Heart left ventricle (tissue), 16 donors: Measurements from ENCODE around the gene ITGA3. TPM values are rescaled to one million over a fixed set of nuclear protein-coding genes. Genes with fewer than 3 reads are reported as not detected.

Experiments used
- ATAC-seq, 4 donors: fragments of 200-7000 bp; cut with Tn5 transposase; one replicate each; pipeline ENCODE4 v1.9.1; 2020 to 2022; ENCODE audit warnings: moderate library complexity in 4 of 4, mild to moderate bottlenecking in 3 of 4, moderate number of reproducible peaks in 1 of 4
- DNase-seq, 5 donors: peaks; one replicate each; pipeline ENCODE4 v3.0.0-alpha.2; 2020
- H3K27ac ChIP-seq, 12 donors: fragments of 200-600 bp; sonication (generic) in 4 of 12; one replicate each; pipeline versions ENCODE4 v1.5.0 to v1.8.0; 2016 to 2022; ENCODE audit warnings: mild to moderate bottlenecking in 2 of 12
- H3K27me3 ChIP-seq, 9 donors: fragments of 200-600 bp; sonication (generic) in 2 of 9; one replicate each; pipeline versions ENCODE4 v1.5.1 to v1.8.0; 2016 to 2022; ENCODE audit warnings: mild to moderate bottlenecking in 3 of 9
- H3K36me3 ChIP-seq, 9 donors: fragments of 200-600 bp; sonication (generic) in 2 of 9; one replicate each; pipeline versions ENCODE4 v1.5.0 to v1.8.0; 2018 to 2022; ENCODE audit warnings: mild to moderate bottlenecking in 2 of 9
- H3K4me1 ChIP-seq, 12 donors: fragments of 200-600 bp; sonication (generic) in 4 of 12; one replicate each; pipeline versions ENCODE4 v1.5.0 to v1.8.0; 2016 to 2022; ENCODE audit warnings: mild to moderate bottlenecking in 3 of 12
- H3K4me3 ChIP-seq, 12 donors: fragments of 200-600 bp; sonication (generic) in 4 of 12; one replicate each; pipeline versions ENCODE4 v1.5.0 to v1.8.0; 2017 to 2022; ENCODE audit warnings: mild to moderate bottlenecking in 9 of 12, moderate library complexity in 4 of 12
- H3K9me3 ChIP-seq, 12 donors: fragments of 200-600 bp; sonication (generic) in 4 of 12; one replicate each; pipeline versions ENCODE4 v1.5.0 to v1.8.0; 2016 to 2022; ENCODE audit warnings: mild to moderate bottlenecking in 1 of 12
- CTCF ChIP-seq, 12 donors: fragments of 200-600 bp; sonication (generic) in 4 of 12; IDR thresholded peaks; one replicate each; pipeline versions ENCODE4 v1.5.0 to v1.8.0; 2018 to 2022; ENCODE audit warnings: antibody characterized with exemption in 12 of 12, mild to moderate bottlenecking in 5 of 12
- POLR2A ChIP-seq, 2 donors: fragments of 450-650 bp; IDR thresholded peaks; one replicate each; pipeline ENCODE4 v1.6.1; 2017; ENCODE audit warnings: antibody characterized with exemption in 2 of 2, mild to moderate bottlenecking in 2 of 2, moderate library complexity in 2 of 2
- WGBS, 4 donors: extraction: QIAGEN DNeasy Blood & Tissue Kit in 2 of 4; methylation state at CpG; one replicate each; pipeline versions ENCODE4 v1.1.5 to v1.1.7; 2013 to 2018; 5-methylcytosine and 5-hydroxymethylcytosine counted together
- intact Hi-C, 10 donors: fragments of 100-400 bp; cut with DNase I; formaldehyde crosslinking; loops; one replicate each; pipeline versions ENCODE4 v1.11.1 to v1.14.2; 2022
- polyA plus RNA-seq, 2 donors: library from polyadenylated mRNA; stranded (reverse); fragments of 200-250 nt; gene quantifications; one replicate each; pipeline ENCODE4 v1.2.3, GENCODE V29; 2013
- total RNA-seq, 9 donors: library from RNA; depleted of rRNA in 2 of 9; stranded (reverse); fragments of >200 nt in 2 of 9; fragmentation: NEBNext Ultra II Directional in 3 of 9; extraction: Animal tissue kit (Norgen Biotek cat#: 25700) in 3 of 9; gene quantifications; one replicate each; pipeline versions ENCODE4 v1.1.0 to v1.2.4, GENCODE V29; 2016 to 2023
- donor health status: ischemic (EF 13 %, LVEDD 7.1; RV severe dilation, severe dysfunction).
- donor health status: healthy with polysubstance abuse.
- donor health status: DM: no; HTN: yes; CAD: no.
- donor health status: DM: no; HTN: no; CAD: no.
- donor health status: ischemic (EF 25% LVEDD 6.9; RV normal size, moderate dysfunction).
- donor health status: ischemic (EF 25% LVEDD 5.7; RV mildly dilated, moderate dysfunction).
- donor health status: healthy.
- donor health status: DM: yes; HTN: yes; CAD: no.
- donor health status: ischemic (EF 35%, LVEDD 5.7; RV mildly dilated, moderate dysfunction).
- donor health status: nonischemic (EF 11% LVEDD 7.7; RV severe dilation, severe dysfunction).
- donor health status: DM: yes; HTN: yes; CAD: no.
- donor health status: PGD.
- donor health status: ischemic (EF 29% LVEDD 5.4; RV normal size, mild dysfunction).
- donor health status: nonischemic (EF 23%, LVEDD 6.1; RV moderate dilation, normal function).

Gene ITGA3
- total and polyA plus RNA-seq, 11 donors, result 16.8 to 72.9 (median 23.6) TPM

- Histone ChIP-seq H3K4me3 (no peak overlapping the region), H3K36me3 (no peaks in the 10 kb centered on the region), H3K4me1 (peaks cover 0 to 36% (median 14%) of the 10 kb centered on the region in 12 donors), H3K27ac (no peak overlapping the region), H3K9me3 (no peaks in the 10 kb centered on the region), H3K27me3 (peaks cover 0 to 20% (median 0%) of the 10 kb centered on the region in 9 donors)
- WGBS, 4 donors, result 97 to 98% (median 98%) methylated on average over 4 of the region's 4 CpGs
- DNase-seq, result no peak
- intact Hi-C loops, result no loop called here
- TF ChIP-seq POLR2A (IDR thresholded peaks at IDR 0.05) (no peak), CTCF (IDR thresholded peaks at IDR 0.05) (no peak)
- no peak for ATAC-seq
Observed at GRCh38 chr17:50125420-50125997, 69.6 kb downstream of the ITGA3 start.

DNA sequence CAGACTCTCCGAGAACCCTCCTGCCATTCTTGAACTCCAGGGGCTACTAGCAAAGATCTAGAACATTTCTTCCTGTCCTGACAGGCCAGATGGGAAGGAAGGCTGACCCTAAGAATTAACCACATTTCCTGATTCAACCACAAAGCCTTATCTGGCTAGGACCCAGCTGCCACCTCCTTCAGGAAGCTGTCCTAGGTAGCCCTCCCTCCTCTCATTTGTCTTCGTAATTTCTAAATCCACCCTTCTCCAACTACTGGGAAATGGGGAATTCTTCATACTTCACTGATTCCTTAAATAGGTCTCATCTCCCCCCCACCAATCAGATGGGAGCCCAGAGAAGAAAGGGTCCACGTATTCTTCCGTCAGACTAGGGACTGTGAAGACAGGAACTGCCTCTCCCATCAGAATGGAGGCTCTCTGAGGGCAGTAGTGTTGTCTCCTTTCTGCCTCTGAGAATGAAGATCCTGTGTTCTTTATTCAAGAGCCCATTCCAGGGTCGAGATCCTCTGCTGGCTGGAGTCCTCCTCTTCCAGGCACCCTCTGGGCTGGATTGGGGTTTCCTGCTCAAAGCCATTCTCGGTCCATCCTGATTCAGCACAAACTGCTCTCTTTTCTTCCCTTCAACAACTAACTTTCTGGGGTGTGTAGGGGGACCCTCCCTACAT, 71.9 kb downstream of the ITGA3 start:
- TF ChIP-seq POLR2A (IDR thresholded peaks at IDR 0.05), result no peak
- no peak for TF ChIP-seq CTCF (IDR thresholded peaks at IDR 0.05)
- Histone ChIP-seq H3K27ac (no peak overlapping the region), H3K27me3 (peaks cover 0 to 20% (median 0%) of the 10 kb centered on the region in 9 donors), H3K36me3 (no peaks in the 10 kb centered on the region), H3K4me1 (peaks cover 0 to 53% (median 20%) of the 10 kb centered on the region in 12 donors), H3K4me3 (no peak overlapping the region), H3K9me3 (no peaks in the 10 kb centered on the region)
- intact Hi-C loops, result no loop called here
- no peak for ATAC-seq
- no peak for DNase-seq
- WGBS, 4 donors, result 60 to 68% (median 65%) methylated on average over 6 of the region's 6 CpGs

DNA sequence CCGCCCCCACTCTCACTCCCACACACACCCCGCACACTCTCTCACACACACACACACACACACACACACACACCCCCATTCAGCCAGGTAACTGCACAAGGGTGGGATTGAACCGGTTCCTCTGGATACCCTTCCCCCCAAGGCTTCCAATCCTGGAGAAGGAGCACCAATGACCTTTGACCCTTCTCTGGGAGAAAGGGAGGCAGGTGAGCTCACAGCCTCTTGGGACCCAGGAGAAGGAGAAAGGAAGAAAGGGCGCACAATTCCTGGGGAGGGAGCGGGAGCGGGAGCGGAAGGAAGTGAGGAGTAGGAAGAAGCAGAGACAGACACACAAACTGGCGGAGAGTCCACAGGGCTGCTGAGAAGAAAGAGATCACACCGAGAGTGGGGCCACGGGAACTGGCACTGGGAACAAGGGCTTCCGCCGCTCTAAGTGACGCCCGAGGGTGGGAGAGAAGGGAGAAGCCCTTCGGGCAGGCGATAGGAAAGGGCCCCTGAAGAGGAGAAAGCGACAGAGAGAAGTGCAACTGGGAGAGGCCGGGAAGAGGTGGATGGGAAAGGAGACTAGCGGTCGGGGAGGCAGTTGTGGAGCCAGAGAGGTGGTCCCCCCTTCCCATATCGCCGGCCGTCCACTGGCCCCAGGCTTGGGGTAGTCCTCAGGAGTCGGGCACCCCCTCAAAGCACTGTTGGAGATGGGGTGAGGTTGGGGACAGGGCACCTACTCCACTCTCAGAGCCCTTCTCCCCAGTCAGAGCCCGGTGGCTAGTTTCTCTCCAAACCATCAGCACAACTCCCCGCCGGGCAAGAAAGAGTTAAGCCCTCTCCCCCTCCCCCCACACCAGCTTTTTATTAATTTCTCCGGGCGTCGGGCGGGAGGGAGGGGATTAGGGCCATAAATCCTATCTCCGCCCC, 72.8 kb downstream of the ITGA3 start:
- Histone ChIP-seq H3K36me3 (no peaks in the 10 kb centered on the region), H3K4me3 (peak overlapping the region; percentile 22 to 61 (median 51)), H3K27ac (no peak overlapping the region), H3K4me1 (peaks cover 0 to 55% (median 27%) of the 10 kb centered on the region in 12 donors), H3K27me3 (peaks cover 0 to 20% (median 0%) of the 10 kb centered on the region in 9 donors), H3K9me3 (no peaks in the 10 kb centered on the region)
- intact Hi-C loops, result no loop called here
- TF ChIP-seq POLR2A (IDR thresholded peaks at IDR 0.05) (no peak), CTCF (IDR thresholded peaks at IDR 0.05) (no peak)
- WGBS, 4 donors, result 24 to 36% (median 32%) methylated on average over 29 to 32 of the region's 32 CpGs
- DNase-seq (no peak), ATAC-seq (no peak)

DNA sequence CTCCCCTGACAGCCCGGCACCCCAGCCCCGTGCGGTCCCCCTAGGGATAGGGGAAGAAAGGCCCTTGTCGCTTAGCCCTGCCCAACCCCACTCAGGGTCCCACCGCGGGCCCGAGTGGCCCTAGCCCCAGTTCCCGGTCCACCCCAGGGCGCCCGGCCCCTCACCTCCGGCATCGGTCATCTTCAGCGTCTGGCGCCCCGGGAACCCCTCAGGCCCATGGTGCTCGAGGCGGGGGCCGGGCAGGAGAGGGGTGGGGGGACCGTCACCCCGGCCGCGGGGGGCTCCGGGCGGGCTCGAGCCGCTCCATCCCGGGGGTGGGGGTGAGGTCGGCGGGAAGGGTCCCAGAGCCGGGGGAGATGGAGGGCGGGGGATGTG, 73.4 kb downstream of the ITGA3 start:
- TF ChIP-seq POLR2A (IDR thresholded peaks at IDR 0.05) (no peak), CTCF (IDR thresholded peaks at IDR 0.05) (no peak)
- H3K9me3 ChIP-seq, result no peaks in the 10 kb centered on the region
- intact Hi-C loops, result no loop called here
- 2 to 3% (median 3%) methylated on average over 17 to 31 of the region's 31 CpGs for WGBS, 4 donors
- ATAC-seq (no peak), DNase-seq (no peak)
- peak overlapping the region in 1 of 12 donors; percentile 24 for H3K27ac ChIP-seq
- peaks cover 0 to 56% (median 28%) of the 10 kb centered on the region in 12 donors for H3K4me1 ChIP-seq
- H3K27me3 ChIP-seq, result peaks cover 0 to 20% (median 0%) of the 10 kb centered on the region in 9 donors
- peak overlapping the region; percentile 22 to 61 (median 51) for H3K4me3 ChIP-seq
- peaks cover 0 to 5% (median 1%) of the 10 kb centered on the region in 9 donors for H3K36me3 ChIP-seq
